Activated CD4-positive, alpha-beta T cell treated with anti-CD3 and anti-CD28 coated beads, Interleukin-2, Interleukin-4, amounts not matched to agents 100 ng/mL and 50 ng/mL, durations not matched to agents 16 hours and 8 hours (primary cell): ENCODE measurements around the gene RNF213.

Experiments used
- DNase-seq: peaks from one replicate; pipeline ENCODE4 v3.0.0-alpha.2; 2020; ENCODE audit warnings: low spot score

RNF213 gene

GRCh38 chr17:80433916-80434666 is 173.4 kb downstream of the RNF213 start:
- no peak for DNase-seq

GRCh38 chr17:80437532-80437931 is 176.9 kb downstream of the RNF213 start:
- DNase-seq, result no peak

- no peak for DNase-seq
These were observed 178.2 kb downstream of the RNF213 start for GRCh38 chr17:80438806-80439205.

- no peak for DNase-seq
These were observed 178.8 kb downstream of the RNF213 start for GRCh38 chr17:80439499-80439898.

GRCh38 chr17:80441133-80441578 is 180.5 kb downstream of the RNF213 start:
- peak; percentile 20 for DNase-seq

- DNase-seq, result no peak
These were observed 181.1 kb downstream of the RNF213 start for GRCh38 chr17:80441598-80442322.

GRCh38 chr17:80442323-80442659 is 181.6 kb downstream of the RNF213 start:
- DNase-seq, result no peak

- no peak for DNase-seq
These were observed 182.1 kb downstream of the RNF213 start for GRCh38 chr17:80442764-80443163.

DNA sequence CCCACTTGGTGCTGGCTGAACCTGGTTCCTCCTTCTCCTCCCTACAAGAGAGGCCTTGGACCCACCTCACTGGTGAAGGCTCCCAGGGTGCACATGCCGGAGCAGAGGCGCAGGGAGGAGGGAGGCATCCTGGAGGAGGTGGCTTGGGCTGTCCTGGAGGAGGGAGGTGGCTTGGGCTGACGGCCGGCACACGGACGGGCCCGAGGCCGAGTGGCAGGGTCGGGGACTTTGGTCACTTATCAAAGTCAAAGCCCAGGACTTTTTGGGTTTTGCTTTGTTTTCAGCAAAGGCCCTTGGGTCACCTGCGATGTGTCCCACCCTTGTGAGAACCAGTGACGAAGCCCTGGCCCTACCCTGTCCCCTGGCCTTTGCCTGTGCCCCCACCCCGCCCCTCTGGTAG is 182.8 kb downstream of the RNF213 start:
- no peak for DNase-seq

DNA sequence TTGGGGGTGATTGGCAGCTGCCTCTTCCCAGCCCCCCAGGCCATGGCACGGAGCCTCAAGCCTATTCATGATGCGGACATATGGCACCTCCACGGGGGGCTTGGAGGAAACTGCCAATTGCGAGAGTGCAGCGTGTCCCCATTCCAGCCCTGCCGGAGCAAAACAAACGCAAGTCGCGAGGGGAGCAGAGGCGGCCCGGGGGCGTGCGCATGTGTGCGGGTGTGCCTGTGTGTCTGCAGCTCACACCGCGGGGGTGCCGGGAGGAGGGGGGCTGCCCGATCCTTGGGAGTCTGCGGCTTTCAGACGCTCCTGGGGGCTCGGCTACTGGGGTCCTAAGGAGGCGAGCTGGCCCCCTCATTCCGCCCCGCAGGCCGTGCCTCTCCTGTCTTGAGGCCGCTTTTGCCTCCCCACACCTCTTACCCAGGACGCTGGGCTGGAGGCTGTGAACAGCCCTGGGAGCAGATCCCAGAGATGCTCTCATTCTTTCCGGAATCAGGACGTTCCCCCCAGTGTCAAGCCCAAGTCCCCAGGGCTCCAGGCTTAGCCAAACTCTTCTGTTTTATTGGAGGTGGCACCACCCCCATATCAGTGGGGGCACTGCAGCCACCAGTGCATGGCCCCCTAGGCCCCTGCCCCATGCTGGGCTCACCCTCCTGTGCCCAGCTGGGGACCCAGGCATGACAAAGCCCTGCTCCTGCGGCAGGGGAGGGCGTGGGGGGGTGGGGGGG is 183.4 kb downstream of the RNF213 start:
- no peak for DNase-seq

DNA sequence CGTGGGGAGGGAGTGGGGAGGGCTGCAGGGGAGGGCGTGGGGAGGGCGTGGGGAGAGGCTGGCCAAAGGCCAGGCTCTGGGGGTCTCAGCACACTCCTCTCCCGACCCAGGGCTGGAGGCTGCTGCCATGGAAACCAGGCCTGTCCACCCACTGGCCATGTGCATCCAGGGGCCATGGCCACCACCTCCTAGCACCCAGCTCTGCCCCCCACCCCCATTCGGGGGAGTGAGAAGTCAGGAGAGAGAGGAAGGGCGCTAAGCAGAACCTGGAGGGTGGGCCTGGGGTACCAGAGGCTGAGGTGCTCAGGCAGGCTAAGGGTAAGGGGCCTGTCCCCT is 184.0 kb downstream of the RNF213 start:
- DNase-seq, result no peak

DNA sequence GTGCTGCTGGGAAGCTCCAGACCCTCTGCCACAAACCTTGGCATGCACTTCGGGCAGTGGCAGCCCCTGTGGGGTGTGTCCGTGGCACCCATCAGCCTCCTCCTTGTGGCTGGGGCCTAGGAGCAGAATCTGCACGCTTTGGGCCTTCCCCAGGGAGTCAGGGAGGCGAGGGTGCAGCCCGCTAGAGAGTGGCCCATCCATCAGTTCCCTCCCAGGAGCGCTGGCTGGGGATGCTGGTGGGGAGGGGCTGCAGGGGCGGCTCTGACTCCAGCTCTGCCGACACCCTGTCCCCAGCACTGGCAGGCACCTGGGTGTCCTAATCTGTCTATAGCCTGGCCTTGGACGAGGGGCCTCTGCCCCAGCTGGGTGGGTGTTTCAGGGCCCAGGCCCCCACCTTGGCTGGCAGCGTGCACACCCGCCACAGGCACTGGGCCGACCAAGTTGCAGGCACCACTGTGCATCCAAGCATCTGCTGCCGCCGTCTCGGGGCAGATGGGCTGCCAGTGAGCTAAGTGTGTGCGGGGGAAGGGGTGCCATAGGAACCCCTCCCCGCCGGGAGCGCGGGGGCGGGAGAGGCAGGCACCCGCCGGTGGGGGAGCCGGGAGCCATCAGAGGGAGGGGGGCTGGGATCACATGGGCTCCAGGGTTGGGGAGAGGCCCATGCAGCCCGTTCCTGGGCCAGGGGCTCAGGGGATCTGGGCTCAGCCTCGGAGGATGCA is 184.5 kb downstream of the RNF213 start:
- DNase-seq, result no peak

DNA sequence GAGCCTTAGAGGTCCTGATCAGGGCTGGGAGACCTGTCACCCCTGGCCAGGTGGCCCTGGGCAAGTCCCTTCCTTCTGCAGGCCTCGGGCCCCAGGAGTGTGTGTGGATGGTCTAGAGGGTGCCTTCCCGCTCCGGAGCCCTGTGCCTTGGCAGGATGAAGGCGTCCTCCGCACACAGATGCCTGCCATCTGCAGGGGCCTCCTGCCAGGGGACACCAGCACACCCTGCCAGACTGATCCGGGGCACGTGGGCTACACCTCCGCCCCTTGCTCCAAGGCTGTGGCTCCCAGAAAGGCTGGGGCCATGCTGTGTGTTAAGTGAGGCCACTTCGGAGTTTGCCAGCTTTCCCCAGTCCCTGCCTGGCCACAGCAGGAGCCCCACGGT is 185.1 kb downstream of the RNF213 start:
- no peak for DNase-seq

- no peak for DNase-seq
These were observed 186.2 kb downstream of the RNF213 start for GRCh38 chr17:80446645-80447405.

DNA sequence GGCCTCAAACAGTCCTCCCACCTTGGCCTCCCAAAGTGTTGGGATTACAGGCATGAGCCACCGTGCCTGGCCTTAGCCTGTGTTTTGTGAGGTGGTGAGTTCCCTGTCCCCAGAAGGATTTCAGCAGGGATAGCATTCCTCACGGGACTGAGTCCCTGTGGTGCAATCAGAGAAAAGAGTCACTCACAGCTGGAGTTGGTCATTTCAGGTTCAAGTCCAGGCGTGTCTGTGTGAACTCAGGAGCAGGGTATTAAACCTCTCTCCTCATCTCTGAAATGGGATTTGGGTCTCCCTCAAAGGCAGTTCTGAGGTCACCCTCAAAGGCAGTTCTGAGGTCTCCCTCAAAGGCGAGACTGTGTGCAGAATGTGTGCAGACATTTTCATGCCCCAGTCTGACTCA is 187.1 kb downstream of the RNF213 start:
- DNase-seq, result no peak
